ENCODE measurements around the gene ZNF714.
A peak's percentile ranks its signal among the peaks of the same experiment; 100 is the strongest.

The ZNF714 gene
- total RNA-seq, result 12.6 to 26.1 reads per million in 2 experiments

- DNase-seq (ENCODE audit: low read depth), result peak; percentile 74
These were observed at the start of gene ZNF714 for GRCh38 chr19:21082011-21082975. ZNF714 (plus strand) TSS chr19:21082203; CDS start chr19:21098269, 16,066 bp downstream.

GRCh38 chr19:21045028-21045427, 37.0 kb upstream of the ZNF714 start:
- no peak for DNase-seq (ENCODE audit: low read depth)

GRCh38 chr19:21046489-21046888, 35.5 kb upstream of the ZNF714 start:
- no peak for DNase-seq (ENCODE audit: low read depth)

- no peak for DNase-seq (ENCODE audit: low read depth)
These were observed 34.3 kb upstream of the ZNF714 start for GRCh38 chr19:21047716-21048115.

- no peak for DNase-seq (ENCODE audit: low read depth)
These were observed 29.1 kb upstream of the ZNF714 start for GRCh38 chr19:21052902-21053301.

GRCh38 chr19:21065336-21065735, 16.7 kb upstream of the ZNF714 start:
- DNase-seq (ENCODE audit: low read depth), result no peak

- no peak for DNase-seq (ENCODE audit: low read depth)
These were observed 2.3 kb downstream of the ZNF714 start for GRCh38 chr19:21084343-21084742.

GRCh38 chr19:21087871-21088270, 5.9 kb downstream of the ZNF714 start:
- DNase-seq (ENCODE audit: low read depth), result no peak

- DNase-seq (ENCODE audit: low read depth), result no peak
These were observed 10.1 kb downstream of the ZNF714 start for GRCh38 chr19:21092109-21092508.

GRCh38 chr19:21094347-21095025, 12.5 kb downstream of the ZNF714 start:
- DNase-seq (ENCODE audit: low read depth), result no peak

GRCh38 chr19:21098291-21098690, 16.3 kb downstream of the ZNF714 start:
- DNase-seq (ENCODE audit: low read depth), result no peak

- no peak for DNase-seq (ENCODE audit: low read depth)
These were observed 19.7 kb downstream of the ZNF714 start for GRCh38 chr19:21101521-21102242.

- DNase-seq (ENCODE audit: low read depth), result no peak
These were observed 27.1 kb downstream of the ZNF714 start for GRCh38 chr19:21109116-21109515.

GRCh38 chr19:21110183-21110582, 28.2 kb downstream of the ZNF714 start:
- no peak for DNase-seq (ENCODE audit: low read depth)

- DNase-seq (ENCODE audit: low read depth), result no peak
These were observed 33.4 kb downstream of the ZNF714 start for GRCh38 chr19:21115430-21115829.

- DNase-seq (ENCODE audit: low read depth), result no peak
These were observed 35.3 kb downstream of the ZNF714 start for GRCh38 chr19:21117041-21117907.

GRCh38 chr19:21126078-21126477, 44.1 kb downstream of the ZNF714 start:
- no peak for DNase-seq (ENCODE audit: low read depth)

GRCh38 chr19:21127001-21127400, 45.0 kb downstream of the ZNF714 start:
- DNase-seq (ENCODE audit: low read depth), result no peak

- no peak for DNase-seq (ENCODE audit: low read depth)
These were observed 45.9 kb downstream of the ZNF714 start for GRCh38 chr19:21127898-21128297.

- DNase-seq (ENCODE audit: low read depth), result no peak
These were observed 47.1 kb downstream of the ZNF714 start for GRCh38 chr19:21128901-21129698.
